GM23338 (cell line): ENCODE results near the gene MYO7B.

Source experiments
- EZH2 ChIP-seq: fragments of 200-600 bp; sonication (generic); IDR thresholded peaks from one replicate; pipeline ENCODE4 v1.8.0; 2017; ENCODE audit warnings: antibody characterized with exemption, mild to moderate bottlenecking, low read depth; ENCODE audit not compliant: unreplicated experiment
- EZH2phosphoT487 ChIP-seq: fragments of 200-600 bp; sonication (generic); IDR thresholded peaks from one replicate; pipeline ENCODE4 v1.8.1; 2018; ENCODE audit warnings: antibody characterized with exemption; ENCODE audit not compliant: unreplicated experiment
- POLR2AphosphoS5 ChIP-seq: IDR thresholded peaks from 2 replicates; pipeline ENCODE4 v1.6.1; 2016; ENCODE audit warnings: antibody characterized with exemption, low read depth
- TF ChIP-seq, protein P1 (sequence below), 2 experiments: fragments of 200-600 bp in 1 of 2; sonication (generic) in 1 of 2; conservative IDR thresholded peaks; 2 replicates each; pipeline versions ENCODE4 v1.5.1 to v1.6.1; 2016 to 2017; ENCODE audit warnings: antibody characterized with exemption in 2 of 2, low read depth in 2 of 2, mild to moderate bottlenecking in 2 of 2, moderate library complexity in 1 of 2

GRCh38 chr2:127641846-127642507 is 106.5 kb downstream of the MYO7B start:
- TF ChIP-seq POLR2AphosphoS5 (no peak), EZH2 (no peak), EZH2phosphoT487 (no peak)
- TF ChIP-seq, protein P1, sequence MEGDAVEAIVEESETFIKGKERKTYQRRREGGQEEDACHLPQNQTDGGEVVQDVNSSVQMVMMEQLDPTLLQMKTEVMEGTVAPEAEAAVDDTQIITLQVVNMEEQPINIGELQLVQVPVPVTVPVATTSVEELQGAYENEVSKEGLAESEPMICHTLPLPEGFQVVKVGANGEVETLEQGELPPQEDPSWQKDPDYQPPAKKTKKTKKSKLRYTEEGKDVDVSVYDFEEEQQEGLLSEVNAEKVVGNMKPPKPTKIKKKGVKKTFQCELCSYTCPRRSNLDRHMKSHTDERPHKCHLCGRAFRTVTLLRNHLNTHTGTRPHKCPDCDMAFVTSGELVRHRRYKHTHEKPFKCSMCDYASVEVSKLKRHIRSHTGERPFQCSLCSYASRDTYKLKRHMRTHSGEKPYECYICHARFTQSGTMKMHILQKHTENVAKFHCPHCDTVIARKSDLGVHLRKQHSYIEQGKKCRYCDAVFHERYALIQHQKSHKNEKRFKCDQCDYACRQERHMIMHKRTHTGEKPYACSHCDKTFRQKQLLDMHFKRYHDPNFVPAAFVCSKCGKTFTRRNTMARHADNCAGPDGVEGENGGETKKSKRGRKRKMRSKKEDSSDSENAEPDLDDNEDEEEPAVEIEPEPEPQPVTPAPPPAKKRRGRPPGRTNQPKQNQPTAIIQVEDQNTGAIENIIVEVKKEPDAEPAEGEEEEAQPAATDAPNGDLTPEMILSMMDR (conservative IDR thresholded peaks at IDR 0.05; ENCODE audit: low read depth in 2 of 2), result no peak
